Activated CD4-positive, alpha-beta T cell treated with anti-CD3 and anti-CD28 coated beads, Interleukin-2, amount 50 U/mL, for 24 hours (primary cell): ENCODE results near the gene CAMK4.

Experiments used
- DNase-seq, 2 donors: peaks; one replicate each; pipeline ENCODE4 v3.0.0-alpha.2; 2020; ENCODE audit warnings: low read depth in 1 of 2, low spot score in 1 of 2

Gene CAMK4

GRCh38 chr5:111532886-111533582 lies 308.9 kb downstream of the CAMK4 start:
- DNase-seq = no peak

- DNase-seq = no peak
Observed at GRCh38 chr5:111535879-111536549, 311.8 kb downstream of the CAMK4 start.

- DNase-seq = no peak
Observed at GRCh38 chr5:111537141-111538024, 313.2 kb downstream of the CAMK4 start.
